A673 (cell line): Measurements from ENCODE around the gene MFN2. TPM values are rescaled to one million over a fixed set of nuclear protein-coding genes. Genes with fewer than 3 reads are reported as not detected.

Experiments used
- BruUV-seq: library from RNA; stranded (reverse); fragments of 400-500 nt; replicated peaks from 2 replicates; lab custom pipeline; 2021; lab: Mats Ljungman, UMichigan
- CTCF ChIA-PET: fragments of 300-600 bp; sonication (Branson Sonifier 250); formaldehyde crosslinking; loops from one replicate; lab custom pipeline; 2022; ENCODE audit warnings: antibody characterized with exemption; lab: Charles Lee
- POLR2A ChIA-PET: fragments of 300-600 bp; sonication (Branson Sonifier 250); formaldehyde crosslinking; loops from one replicate; lab custom pipeline; 2022; ENCODE audit warnings: antibody characterized with exemption; ENCODE audit not compliant: low non-redundant PET; lab: Charles Lee
- DNase-seq: peaks from one replicate; pipeline ENCODE4 v3.0.0-alpha.2; 2015; ENCODE audit warnings: low spot score
- H3K27ac ChIP-seq: fragments of 200-600 bp; sonication (generic); 2 replicates; pipeline ENCODE4 v1.5.1; 2016; ENCODE audit warnings: mixed run types, low read depth, mild to moderate bottlenecking, mixed read lengths, antibody characterized with exemption, low read length; ENCODE audit not compliant: poor library complexity, severe bottlenecking
- H3K27me3 ChIP-seq: fragments of 200-600 bp; sonication (generic); replicated peaks from 2 replicates; pipeline ENCODE4 v1.6.1; 2017; ENCODE audit warnings: mixed run types, low read depth, mild to moderate bottlenecking, mixed read lengths, antibody characterized with exemption, low read length; ENCODE audit not compliant: insufficient read depth, poor library complexity
- H3K36me3 ChIP-seq: fragments of 200-600 bp; sonication (generic); 2 replicates; pipeline ENCODE4 v1.6.1; 2016; ENCODE audit warnings: mixed run types, mild to moderate bottlenecking, mixed read lengths, antibody characterized with exemption, low read length; ENCODE audit not compliant: insufficient read depth, poor library complexity, severe bottlenecking
- H3K4me1 ChIP-seq: fragments of 200-600 bp; sonication (generic); 2 replicates; pipeline ENCODE4 v1.6.1; 2017; ENCODE audit warnings: mixed run types, mild to moderate bottlenecking, mixed read lengths, antibody characterized with exemption, low read length; ENCODE audit not compliant: insufficient read depth, poor library complexity, severe bottlenecking
- H3K4me3 ChIP-seq: fragments of 200-600 bp; sonication (generic); 2 replicates; pipeline ENCODE4 v1.5.1; 2016; ENCODE audit warnings: low read depth, mixed run types, mild to moderate bottlenecking, mixed read lengths, low read length; ENCODE audit not compliant: poor library complexity, severe bottlenecking
- H3K9me3 ChIP-seq: fragments of 200-600 bp; sonication (generic); 2 replicates; pipeline ENCODE4 v1.6.1; 2016; ENCODE audit warnings: mixed run types, low read depth, mild to moderate bottlenecking, mixed read lengths, antibody characterized with exemption, low read length; ENCODE audit not compliant: poor library complexity, severe bottlenecking
- EZH2 ChIP-seq: fragments of 200-600 bp; sonication (generic); IDR thresholded peaks from 2 replicates; pipeline ENCODE4 v1.6.1; 2017; ENCODE audit warnings: borderline replicate concordance, low read depth, mild to moderate bottlenecking, mixed read lengths, antibody characterized with exemption, low read length; ENCODE audit not compliant: poor library complexity, severe bottlenecking
- intact Hi-C: fragments of 100-400 bp; cut with micrococcal nuclease; formaldehyde crosslinking; loops from one replicate; pipeline ENCODE4 v1.10.0; 2022; ENCODE audit not compliant: unreplicated experiment
- total RNA-seq: library from RNA; stranded (reverse); gene quantifications from 2 replicates; pipeline ENCODE4 v1.2.3, GENCODE V29; 2021
- TF ChIP-seq, protein P1 (sequence below): fragments of 300-800, 200-600 bp; sonication (generic); conservative IDR thresholded peaks from 2 replicates; pipeline ENCODE4 v1.5.1; 2017; ENCODE audit warnings: low read depth, mild to moderate bottlenecking, antibody characterized with exemption, low read length, moderate library complexity, mixed read lengths

The MFN2 gene
- total RNA-seq, 1 experiment from 2014 or later = 160 TPM

DNA sequence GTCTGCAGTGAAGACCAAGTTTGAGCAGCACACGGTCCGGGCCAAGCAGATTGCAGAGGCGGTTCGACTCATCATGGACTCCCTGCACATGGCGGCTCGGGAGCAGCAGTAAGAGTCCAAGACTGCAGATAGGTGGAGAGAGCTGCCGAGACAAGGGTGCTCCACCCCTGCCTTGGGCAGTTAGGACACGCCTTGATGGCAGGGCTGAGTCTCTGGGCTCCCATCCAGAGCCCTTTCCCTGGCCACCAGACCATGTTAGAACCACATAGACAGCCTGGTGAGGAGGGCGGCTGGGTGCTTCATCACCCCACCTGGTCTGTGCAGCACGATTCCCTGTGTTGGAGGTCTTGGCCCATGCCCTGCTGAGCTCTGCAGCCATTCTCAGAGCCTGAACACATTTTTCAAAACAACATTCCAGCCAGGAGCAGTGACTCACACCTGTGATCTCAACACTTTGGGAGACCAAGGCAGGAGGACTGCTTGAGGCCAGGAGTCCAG is 21.8 kb downstream of the MFN2 start:
- no TSS peak for BruUV-seq
- H3K27me3 ChIP-seq = no peaks in the 10 kb centered on the region
- intact Hi-C loops = no loop called here
- no peaks in the 10 kb centered on the region for H3K9me3 ChIP-seq
- peaks cover 85% of the 10 kb centered on the region for H3K36me3 ChIP-seq
- no peak for DNase-seq
- no peaks in the 10 kb centered on the region for H3K4me1 ChIP-seq
- ChIA-PET POLR2A (no interaction called here), CTCF (interaction anchor here (1.0 kb wide), 1 partner anchor 77 kb away, joined by 5 read pairs; no protein-coding TSS in a partner anchor)
- no peak overlapping the region for H3K4me3 ChIP-seq
- peak overlapping the region; percentile 77 for H3K27ac ChIP-seq
- TF ChIP-seq EZH2 = no peak
- TF ChIP-seq, protein P1, sequence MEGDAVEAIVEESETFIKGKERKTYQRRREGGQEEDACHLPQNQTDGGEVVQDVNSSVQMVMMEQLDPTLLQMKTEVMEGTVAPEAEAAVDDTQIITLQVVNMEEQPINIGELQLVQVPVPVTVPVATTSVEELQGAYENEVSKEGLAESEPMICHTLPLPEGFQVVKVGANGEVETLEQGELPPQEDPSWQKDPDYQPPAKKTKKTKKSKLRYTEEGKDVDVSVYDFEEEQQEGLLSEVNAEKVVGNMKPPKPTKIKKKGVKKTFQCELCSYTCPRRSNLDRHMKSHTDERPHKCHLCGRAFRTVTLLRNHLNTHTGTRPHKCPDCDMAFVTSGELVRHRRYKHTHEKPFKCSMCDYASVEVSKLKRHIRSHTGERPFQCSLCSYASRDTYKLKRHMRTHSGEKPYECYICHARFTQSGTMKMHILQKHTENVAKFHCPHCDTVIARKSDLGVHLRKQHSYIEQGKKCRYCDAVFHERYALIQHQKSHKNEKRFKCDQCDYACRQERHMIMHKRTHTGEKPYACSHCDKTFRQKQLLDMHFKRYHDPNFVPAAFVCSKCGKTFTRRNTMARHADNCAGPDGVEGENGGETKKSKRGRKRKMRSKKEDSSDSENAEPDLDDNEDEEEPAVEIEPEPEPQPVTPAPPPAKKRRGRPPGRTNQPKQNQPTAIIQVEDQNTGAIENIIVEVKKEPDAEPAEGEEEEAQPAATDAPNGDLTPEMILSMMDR = no peak

DNA sequence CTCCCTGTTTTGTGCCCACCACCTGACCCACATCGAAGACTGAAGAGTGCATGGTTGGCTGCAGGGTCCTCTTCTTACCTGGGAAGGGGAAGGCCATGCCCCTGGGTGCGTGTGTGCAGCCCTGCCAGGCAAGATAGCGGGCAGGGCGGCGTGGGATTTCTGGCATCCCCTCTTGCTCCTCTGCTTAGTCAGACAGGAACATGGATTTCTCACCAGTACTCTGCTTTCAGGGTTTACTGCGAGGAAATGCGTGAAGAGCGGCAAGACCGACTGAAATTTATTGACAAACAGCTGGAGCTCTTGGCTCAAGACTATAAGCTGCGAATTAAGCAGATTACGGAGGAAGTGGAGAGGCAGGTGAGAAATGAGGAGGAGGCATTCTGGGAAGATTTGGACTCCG is 23.5 kb downstream of the MFN2 start:
- H3K4me1 ChIP-seq = no peaks in the 10 kb centered on the region
- no peak for DNase-seq
- ChIA-PET POLR2A (no interaction called here), CTCF (interaction anchor here (0.6 kb wide), 1 partner anchor 204 kb away, joined by 7 read pairs; no protein-coding TSS in a partner anchor)
- intact Hi-C loops = no loop called here
- H3K27me3 ChIP-seq = no peaks in the 10 kb centered on the region
- no peaks in the 10 kb centered on the region for H3K9me3 ChIP-seq
- peaks cover 77% of the 10 kb centered on the region for H3K36me3 ChIP-seq
- no TSS peak for BruUV-seq
- no peak overlapping the region for H3K27ac ChIP-seq
- TF ChIP-seq, protein P1 = no peak
- no peak for TF ChIP-seq EZH2
- H3K4me3 ChIP-seq = no peak overlapping the region

DNA sequence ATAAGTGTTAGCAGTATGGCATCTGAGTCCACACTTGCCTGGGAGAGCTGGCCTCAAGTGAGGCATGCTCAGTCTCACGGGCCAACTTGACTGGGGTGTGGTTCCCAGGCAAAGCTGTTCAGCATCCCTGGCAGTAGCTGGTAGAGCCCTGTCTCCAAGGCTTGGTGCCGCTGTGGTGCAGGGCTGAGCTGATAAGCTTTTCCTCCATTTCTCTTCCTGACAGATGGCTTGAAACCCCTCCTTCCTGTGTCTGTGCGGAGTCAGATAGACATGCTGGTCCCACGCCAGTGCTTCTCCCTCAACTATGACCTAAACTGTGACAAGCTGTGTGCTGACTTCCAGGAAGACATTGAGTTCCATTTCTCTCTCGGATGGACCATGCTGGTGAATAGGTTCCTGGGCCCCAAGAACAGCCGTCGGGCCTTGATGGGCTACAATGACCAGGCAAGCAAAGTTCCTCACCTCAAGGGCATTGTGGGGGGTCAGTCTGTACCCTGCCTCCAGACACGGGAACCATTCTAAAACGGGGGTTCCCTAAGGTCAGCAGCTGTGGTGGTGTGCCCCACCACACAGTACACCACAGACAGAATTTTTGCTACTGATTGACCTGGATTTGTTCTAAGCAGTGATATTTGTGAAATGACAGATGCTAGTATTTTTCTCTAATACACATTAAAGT is 25.4 kb downstream of the MFN2 start:
- no peak for TF ChIP-seq EZH2
- TF ChIP-seq, protein P1 = no peak
- intact Hi-C loops = no loop called here
- ChIA-PET POLR2A (interaction anchor here (0.5 kb wide), 1 partner anchor 96 kb away, joined by 7 read pairs; no protein-coding TSS in a partner anchor), CTCF (no interaction called here)
- DNase-seq = no peak
- peaks cover 77% of the 10 kb centered on the region for H3K36me3 ChIP-seq
- no peaks in the 10 kb centered on the region for H3K4me1 ChIP-seq
- H3K27me3 ChIP-seq = no peaks in the 10 kb centered on the region
- H3K4me3 ChIP-seq = no peak overlapping the region
- no peaks in the 10 kb centered on the region for H3K9me3 ChIP-seq
- no TSS peak for BruUV-seq
- H3K27ac ChIP-seq = no peak overlapping the region
